Smooth muscle cell of the pulmonary artery (primary cell): ENCODE results near the gene KPNA2. TPM values are rescaled to one million over a fixed set of nuclear protein-coding genes. Genes with fewer than 3 reads are reported as not detected.

ENCODE experiments used
- total RNA-seq: library from RNA; depleted of rRNA; stranded (reverse); fragments of >200 nt; gene quantifications from 2 replicates; pipeline ENCODE4 v1.2.3, GENCODE V29; 2014

KPNA2 gene
- total RNA-seq, result 49.2 and 56.0 TPM in 2 replicates

GRCh38 chr17:68035523-68036303 lies at the start of gene KPNA2:
Gene KPNA2 (plus strand): TSS chr17:68035735. CDS start chr17:68037133, 1,398 bp downstream.

GRCh38 chr17:67996301-67997171 lies 39.0 kb upstream of the KPNA2 start, which contains the start of gene C17orf58:
Gene C17orf58 (minus strand): TSS chr17:67996469. CDS start chr17:67996198, 271 bp downstream.

Other genes starting within 250 kb of the KPNA2 start
- gene BPTF, start 210.2 kb upstream of the KPNA2 start, total RNA-seq, result 41.4 and 49.5 TPM in 2 replicates
- 8.2 and 11.7 TPM in 2 replicates for gene C17orf58, start 39.3 kb upstream of the KPNA2 start, total RNA-seq
- 68.0 and 68.1 TPM in 2 replicates for gene AMZ2, start 212.3 kb downstream of the KPNA2 start, total RNA-seq